HL-60 (cell line): ENCODE data around the gene MTHFD2.
"Not testable (repeated sequence)": the region's sequence is repeated elsewhere in the genome, so short reads cannot be mapped to it uniquely, and the experiment has no call there.

Source experiments
- DNase-seq, 2 experiments: peaks; one replicate each; pipeline ENCODE4 v3.0.0-alpha.2; 2010 to 2020; ENCODE audit warnings: low read depth in 1 of 2, low spot score in 1 of 2
- H3K27ac ChIP-seq: fragments of 250-450 bp; sonication (Bioruptor Pico); replicated peaks from 2 replicates; pipeline ENCODE4 v1.5.1; 2020; ENCODE audit warnings: mild to moderate bottlenecking, moderate library complexity
- H3K27me3 ChIP-seq: fragments of 250-450 bp; sonication (Bioruptor Pico); 2 replicates; pipeline ENCODE4 v1.5.1; 2021; ENCODE audit warnings: mild to moderate bottlenecking, moderate library complexity; ENCODE audit not compliant: insufficient read depth, poor library complexity, severe bottlenecking
- H3K4me3 ChIP-seq: replicated peaks from 2 replicates; pipeline ENCODE4 v1.5.1; 2011; ENCODE audit warnings: mild to moderate bottlenecking, control low read depth, low read length; ENCODE audit not compliant: insufficient read depth
- CTCF ChIP-seq: IDR thresholded peaks from one replicate; pipeline ENCODE4 v1.5.1; 2011; ENCODE audit warnings: low read length, control low read depth, inconsistent platforms; ENCODE audit not compliant: insufficient read depth
- GABPA ChIP-seq: IDR thresholded peaks from 2 replicates; pipeline ENCODE4 v1.6.1; 2012; ENCODE audit warnings: low read depth
- POLR2AphosphoS5 ChIP-seq: IDR thresholded peaks from 2 replicates; pipeline ENCODE4 v1.6.1; 2012; ENCODE audit warnings: low read depth
- REST ChIP-seq: IDR thresholded peaks from 2 replicates; pipeline ENCODE4 v1.6.1; 2012; ENCODE audit warnings: low read depth; ENCODE audit not compliant: insufficient replicate concordance
- SPI1 ChIP-seq: IDR thresholded peaks from 2 replicates; pipeline ENCODE4 v1.6.1; 2012; ENCODE audit warnings: low read depth, mild to moderate bottlenecking, borderline replicate concordance

MTHFD2 gene

GRCh38 chr2:74183878-74184277, 14.5 kb upstream of the MTHFD2 start:
- DNase-seq: no peak
- no peak for TF ChIP-seq CTCF
- no peak for TF ChIP-seq GABPA
- no peak for TF ChIP-seq SPI1
- no peak for TF ChIP-seq REST
- no peak for TF ChIP-seq POLR2AphosphoS5
- H3K4me3 ChIP-seq: no peak overlapping the region

GRCh38 chr2:74186038-74186437, 12.4 kb upstream of the MTHFD2 start:
- peak overlapping the region; percentile 98 for H3K27ac ChIP-seq
- peak; percentile 35; the same call in 1 of the 2 replicates for TF ChIP-seq SPI1
- TF ChIP-seq GABPA: no peak
- TF ChIP-seq POLR2AphosphoS5: peak; percentile 86
- no peak for TF ChIP-seq CTCF
- TF ChIP-seq REST: no peak
- DNase-seq: peak; percentile 98
- H3K27me3 ChIP-seq: no peaks in the 10 kb centered on the region
- H3K4me3 ChIP-seq: no peak overlapping the region

More at GRCh38 chr2:74183878-74184277, 14.5 kb upstream of the MTHFD2 start:
- Histone ChIP-seq H3K27me3 (no peaks in the 10 kb centered on the region), H3K27ac (peak overlapping the region; percentile 98)

GRCh38 chr2:74186706-74187105, 11.7 kb upstream of the MTHFD2 start:
- H3K27ac ChIP-seq: peak overlapping the region; percentile 98
- not testable (repeated sequence) for H3K27me3 ChIP-seq, H3K4me3 ChIP-seq, DNase-seq

GRCh38 chr2:74188018-74188601, 10.3 kb upstream of the MTHFD2 start:
- TF ChIP-seq SPI1: no peak
- TF ChIP-seq CTCF: no peak
- no peak for TF ChIP-seq POLR2AphosphoS5
- no peak for TF ChIP-seq GABPA
- no peak for TF ChIP-seq REST
- Histone ChIP-seq H3K27me3 (no peaks in the 10 kb centered on the region), H3K27ac (no peak overlapping the region), H3K4me3 (no peak overlapping the region)
- DNase-seq: no peak
